RWPE1 (cell line): Measurements from ENCODE around the gene RANBP10.
A peak's percentile ranks its signal among the peaks of the same experiment; 100 is the strongest.

Experiments
- CTCF ChIA-PET: fragments of 350-600 bp; sonication (Branson Sonifier 250); formaldehyde crosslinking; extraction: SDS; loops from one replicate; lab custom pipeline; 2021; lab: Yijun Ruan, JAX
- POLR2A ChIA-PET: fragments of 400-600 bp; formaldehyde crosslinking; extraction: SDS; loops from one replicate; lab custom pipeline; 2020; ENCODE audit warnings: antibody characterized with exemption; ENCODE audit not compliant: low non-redundant PET; lab: Yijun Ruan, JAX
- DNase-seq: peaks from one replicate; pipeline ENCODE4 v3.0.0; 2012; ENCODE audit warnings: low spot score
- H3K27ac ChIP-seq: fragments of 450-650 bp; 2 replicates; pipeline ENCODE4 v1.5.1; 2017
- CTCF ChIP-seq: fragments of 450-650 bp; conservative IDR thresholded peaks from 2 replicates; pipeline ENCODE4 v1.5.1; 2017; ENCODE audit warnings: low read depth, mild to moderate bottlenecking

RANBP10 gene

GRCh38 chr16:67750466-67750865, 55.9 kb downstream of the RANBP10 start:
- POLR2A ChIA-PET = no interaction called here
- CTCF ChIA-PET = no interaction called here
- no peak overlapping the region; the same call in 1 of the 2 replicates for H3K27ac ChIP-seq
- no peak for TF ChIP-seq CTCF
- DNase-seq = no peak

GRCh38 chr16:67749436-67750078, 56.8 kb downstream of the RANBP10 start:
- H3K27ac ChIP-seq = peak overlapping the region; percentile 55
- TF ChIP-seq CTCF = no peak
- ChIA-PET CTCF (no interaction called here), POLR2A (no interaction called here)
- DNase-seq = no peak

- no peak for DNase-seq
- no peak for TF ChIP-seq CTCF
- POLR2A ChIA-PET = no interaction called here
- H3K27ac ChIP-seq = peak overlapping the region; percentile 55
- CTCF ChIA-PET = no interaction called here
Observed at GRCh38 chr16:67748834-67749233, 57.5 kb downstream of the RANBP10 start.

GRCh38 chr16:67746846-67747245, 59.5 kb downstream of the RANBP10 start:
- no peak for TF ChIP-seq CTCF
- CTCF ChIA-PET = no interaction called here
- DNase-seq = no peak
- POLR2A ChIA-PET = no interaction called here
- H3K27ac ChIP-seq = no peak overlapping the region

GRCh38 chr16:67741118-67741517, 65.2 kb downstream of the RANBP10 start:
- ChIA-PET CTCF (no interaction called here), POLR2A (no interaction called here)
- H3K27ac ChIP-seq = no peak overlapping the region
- TF ChIP-seq CTCF = no peak
- DNase-seq = no peak

- DNase-seq = no peak
- ChIA-PET CTCF (no interaction called here), POLR2A (interaction anchor here (0.6 to 0.7 kb wide), 2 partner anchors 18 to 19 kb away, joined by 3 to 6 read pairs; no protein-coding TSS in a partner anchor)
- no peak overlapping the region for H3K27ac ChIP-seq
- no peak for TF ChIP-seq CTCF
Observed at GRCh38 chr16:67740391-67740790, 66.0 kb downstream of the RANBP10 start.
